Measurements from ENCODE around the gene SMARCA2.

DNA sequence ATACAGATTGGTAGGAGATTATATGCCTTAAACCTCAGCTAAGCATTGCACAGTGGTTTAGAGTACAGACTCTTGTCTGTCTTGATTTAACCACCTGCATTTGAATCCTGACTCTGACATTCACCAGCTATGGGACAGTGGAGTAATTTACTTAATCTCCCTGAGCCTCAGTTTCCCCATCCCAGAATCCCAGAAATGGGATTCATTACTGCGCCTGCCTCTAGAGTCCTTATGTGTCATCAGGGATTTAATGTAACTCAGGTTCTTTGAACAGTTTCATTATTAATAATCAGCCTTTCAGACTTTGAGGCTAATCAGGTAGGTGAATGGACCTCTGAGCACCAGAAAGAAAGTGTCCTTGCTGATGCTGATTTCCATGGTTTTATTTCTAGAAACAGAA lies 149.1 kb downstream of the SMARCA2 start:
- TF ChIP-seq, protein P1, sequence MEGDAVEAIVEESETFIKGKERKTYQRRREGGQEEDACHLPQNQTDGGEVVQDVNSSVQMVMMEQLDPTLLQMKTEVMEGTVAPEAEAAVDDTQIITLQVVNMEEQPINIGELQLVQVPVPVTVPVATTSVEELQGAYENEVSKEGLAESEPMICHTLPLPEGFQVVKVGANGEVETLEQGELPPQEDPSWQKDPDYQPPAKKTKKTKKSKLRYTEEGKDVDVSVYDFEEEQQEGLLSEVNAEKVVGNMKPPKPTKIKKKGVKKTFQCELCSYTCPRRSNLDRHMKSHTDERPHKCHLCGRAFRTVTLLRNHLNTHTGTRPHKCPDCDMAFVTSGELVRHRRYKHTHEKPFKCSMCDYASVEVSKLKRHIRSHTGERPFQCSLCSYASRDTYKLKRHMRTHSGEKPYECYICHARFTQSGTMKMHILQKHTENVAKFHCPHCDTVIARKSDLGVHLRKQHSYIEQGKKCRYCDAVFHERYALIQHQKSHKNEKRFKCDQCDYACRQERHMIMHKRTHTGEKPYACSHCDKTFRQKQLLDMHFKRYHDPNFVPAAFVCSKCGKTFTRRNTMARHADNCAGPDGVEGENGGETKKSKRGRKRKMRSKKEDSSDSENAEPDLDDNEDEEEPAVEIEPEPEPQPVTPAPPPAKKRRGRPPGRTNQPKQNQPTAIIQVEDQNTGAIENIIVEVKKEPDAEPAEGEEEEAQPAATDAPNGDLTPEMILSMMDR (IDR thresholded peaks at IDR 0.05), result no peak
- TF ChIP-seq POLR2A (IDR thresholded peaks at IDR 0.05; ENCODE audit: low read depth), result no peak

Measured in esophagus muscularis mucosa (tissue), 3 donors.